ENCODE results near the gene KRT25.

- TF ChIP-seq CTCF (conservative IDR thresholded peaks at IDR 0.05; ENCODE audit: low read length), result no peak
- TF ChIP-seq EZH2phosphoT487 (IDR thresholded peaks at IDR 0.05; ENCODE audit: borderline replicate concordance, low read depth, low read length), result no peak
These were observed 1.3 kb downstream of the KRT25 start for GRCh38 chr17:40753804-40754203.
